H9 (cell line): ENCODE results near the gene FAM78B. TPM values are rescaled to one million over a fixed set of nuclear protein-coding genes. Genes with fewer than 3 reads are reported as not detected.

ENCODE experiments used
- DNase-seq: peaks from one replicate; pipeline ENCODE4 v3.0.0-alpha.2; 2017
- H2AFZ ChIP-seq: one replicate; pipeline ENCODE4 v1.6.1; 2013; ENCODE audit warnings: mild to moderate bottlenecking, low read length, control low read depth, moderate library complexity
- H2AK5ac ChIP-seq: 2 replicates; pipeline ENCODE4 v1.6.1; 2013; ENCODE audit warnings: low read length, control low read depth, mixed read lengths; ENCODE audit not compliant: insufficient read length
- H2BK120ac ChIP-seq: one replicate; pipeline ENCODE4 v1.6.1; 2013; ENCODE audit warnings: low read depth, mild to moderate bottlenecking, low read length, control low read depth, inconsistent platforms; ENCODE audit not compliant: poor library complexity, severe bottlenecking
- H2BK12ac ChIP-seq: 2 replicates; pipeline ENCODE4 v1.6.1; 2013; ENCODE audit warnings: low read length, control low read depth, mixed read lengths, low read depth; ENCODE audit not compliant: insufficient read length
- H2BK15ac ChIP-seq: 2 replicates; pipeline ENCODE4 v1.6.1; 2013; ENCODE audit warnings: low read depth, low read length, control low read depth
- H2BK20ac ChIP-seq: one replicate; pipeline ENCODE4 v1.6.1; 2013; ENCODE audit warnings: low read depth, mild to moderate bottlenecking, low read length, control low read depth, inconsistent platforms; ENCODE audit not compliant: poor library complexity, severe bottlenecking
- H2BK5ac ChIP-seq: 2 replicates; pipeline ENCODE4 v1.6.1; 2013; ENCODE audit warnings: low read length, control low read depth, mixed read lengths; ENCODE audit not compliant: insufficient read length
- H3K14ac ChIP-seq: 2 replicates; pipeline ENCODE4 v1.6.1; 2013; ENCODE audit warnings: low read length, control low read depth; ENCODE audit not compliant: insufficient read depth
- H3K18ac ChIP-seq: 2 replicates; pipeline ENCODE4 v1.6.1; 2013; ENCODE audit warnings: low read depth, mild to moderate bottlenecking, mixed read lengths, low read length, control low read depth; ENCODE audit not compliant: insufficient read length
- H3K23ac ChIP-seq: 2 replicates; pipeline ENCODE4 v1.6.1; 2013; ENCODE audit warnings: low read length, control low read depth, mixed read lengths, low read depth; ENCODE audit not compliant: insufficient read length
- H3K23me2 ChIP-seq: 2 replicates; pipeline ENCODE4 v1.6.1; 2013; ENCODE audit warnings: low read depth, mild to moderate bottlenecking, mixed read lengths, low read length, control low read depth; ENCODE audit not compliant: insufficient read length, poor library complexity, severe bottlenecking
- H3K27ac ChIP-seq: 2 replicates; pipeline ENCODE4 v1.5.1; 2013; ENCODE audit warnings: low read length, control low read depth, mixed read lengths, low read depth; ENCODE audit not compliant: insufficient read length
- H3K27me3 ChIP-seq: 2 replicates; pipeline ENCODE4 v1.6.1; 2013; ENCODE audit warnings: low read length, control low read depth, inconsistent platforms; ENCODE audit not compliant: insufficient read depth
- H3K4ac ChIP-seq: 2 replicates; pipeline ENCODE4 v1.6.1; 2013; ENCODE audit warnings: low read depth, mild to moderate bottlenecking, control low read depth, inconsistent platforms, low read length, moderate library complexity
- H3K4me1 ChIP-seq: 2 replicates; pipeline ENCODE4 v1.6.1; 2013; ENCODE audit warnings: low read length, control low read depth, inconsistent platforms; ENCODE audit not compliant: insufficient read depth
- H3K4me2 ChIP-seq: 2 replicates; pipeline ENCODE4 v1.6.1; 2013; ENCODE audit warnings: low read length, control low read depth, mixed read lengths; ENCODE audit not compliant: insufficient read length, insufficient read depth
- H3K56ac ChIP-seq: 2 replicates; pipeline ENCODE4 v1.6.1; 2013; ENCODE audit warnings: low read depth, mild to moderate bottlenecking, mixed read lengths, low read length, control low read depth; ENCODE audit not compliant: insufficient read length
- H3K79me1 ChIP-seq: 2 replicates; pipeline ENCODE4 v1.6.1; 2013; ENCODE audit warnings: low read depth, mild to moderate bottlenecking, moderate library complexity, low read length, control low read depth, inconsistent platforms; ENCODE audit not compliant: insufficient read depth, poor library complexity, severe bottlenecking
- H3K79me2 ChIP-seq: 2 replicates; pipeline ENCODE4 v1.6.1; 2013; ENCODE audit warnings: low read length, control low read depth, inconsistent platforms; ENCODE audit not compliant: insufficient read depth
- H3K9ac ChIP-seq: 2 replicates; pipeline ENCODE4 v1.6.1; 2013; ENCODE audit warnings: low read length, control low read depth, mixed read lengths; ENCODE audit not compliant: insufficient read length; ENCODE audit errors: extremely low read depth
- H3K9me3 ChIP-seq: one replicate; pipeline ENCODE4 v1.6.1; 2013; ENCODE audit warnings: low read depth, low read length, inconsistent platforms; ENCODE audit not compliant: control insufficient read depth
- H3T11ph ChIP-seq: one replicate; pipeline ENCODE4 v1.6.1; 2013; ENCODE audit warnings: mild to moderate bottlenecking, low read length, control low read depth, inconsistent platforms
- H4K20me1 ChIP-seq: one replicate; pipeline ENCODE4 v1.6.1; 2013; ENCODE audit not compliant: control insufficient read depth, insufficient read length, insufficient read depth
- H4K5ac ChIP-seq: 2 replicates; pipeline ENCODE4 v1.6.1; 2013; ENCODE audit warnings: low read depth, mild to moderate bottlenecking, mixed read lengths, low read length, control low read depth; ENCODE audit not compliant: insufficient read length
- H4K8ac ChIP-seq: replicated peaks from 2 replicates; pipeline ENCODE4 v1.6.1; 2013; ENCODE audit warnings: low read length, control low read depth, mixed read lengths, low read depth; ENCODE audit not compliant: insufficient read length
- H4K91ac ChIP-seq: 2 replicates; pipeline ENCODE4 v1.6.1; 2013; ENCODE audit warnings: low read depth, mild to moderate bottlenecking, moderate library complexity, mixed read lengths, low read length, control low read depth; ENCODE audit not compliant: insufficient read length
- H3K27ac Mint-ChIP-seq, 3 experiments: 2 replicates in 2 of 3; 3 replicates in 1 of 3; pipeline ENCODE4 v1.8.0; 2020 to 2021; ENCODE audit warnings: mixed read lengths in 3 of 3, mild to moderate bottlenecking in 1 of 3, moderate library complexity in 1 of 3
- H3K27me3 Mint-ChIP-seq: 2 replicates; pipeline ENCODE4 v1.8.0; 2021; ENCODE audit warnings: low read depth, mild to moderate bottlenecking, moderate library complexity, mixed read lengths
- H3K36me3 Mint-ChIP-seq, 3 experiments: 2 replicates in 2 of 3; 3 replicates in 1 of 3; pipeline ENCODE4 v1.8.0; 2020 to 2021; ENCODE audit warnings: low read depth in 3 of 3, mixed read lengths in 3 of 3; ENCODE audit not compliant: insufficient read depth in 1 of 3
- H3K4me1 Mint-ChIP-seq, 2 experiments: 2 replicates each; pipeline ENCODE4 v1.8.0; 2020; ENCODE audit warnings: mixed read lengths in 2 of 2
- H3K4me3 Mint-ChIP-seq, 2 experiments: 2 replicates in 1 of 2; 3 replicates in 1 of 2; pipeline ENCODE4 v1.8.0; 2020 to 2021; ENCODE audit warnings: mild to moderate bottlenecking in 2 of 2, mixed read lengths in 2 of 2, moderate library complexity in 1 of 2
- H3K9me3 Mint-ChIP-seq, 2 experiments: 2 replicates in 1 of 2; 3 replicates in 1 of 2; pipeline ENCODE4 v1.8.0; 2020; ENCODE audit warnings: mild to moderate bottlenecking in 2 of 2, mixed read lengths in 2 of 2, moderate library complexity in 1 of 2
- WGBS: extraction: QIAGEN DNeasy Blood & Tissue Kit; methylation state at CpG from one replicate; pipeline ENCODE4 v1.1.7; 2013; ENCODE audit warnings: missing lambda C conversion rate, low lambda C conversion rate, mixed read lengths; ENCODE audit not compliant: insufficient read length; ENCODE audit errors: extremely low coverage; 5-methylcytosine and 5-hydroxymethylcytosine counted together
- total RNA-seq: library from RNA; stranded (reverse); gene quantifications from 2 replicates; pipeline ENCODE4 v1.2.1, GENCODE V29; 2021
- TF ChIP-seq, protein P1 (sequence below): fragments of 200-600 bp; sonication (generic); conservative IDR thresholded peaks from 3 replicates; pipeline ENCODE4 v1.8.0; 2021; ENCODE audit warnings: antibody characterized with exemption, mild to moderate bottlenecking

FAM78B gene
- total RNA-seq, 1 experiment from 2014 or later: 2.3 TPM

DNA sequence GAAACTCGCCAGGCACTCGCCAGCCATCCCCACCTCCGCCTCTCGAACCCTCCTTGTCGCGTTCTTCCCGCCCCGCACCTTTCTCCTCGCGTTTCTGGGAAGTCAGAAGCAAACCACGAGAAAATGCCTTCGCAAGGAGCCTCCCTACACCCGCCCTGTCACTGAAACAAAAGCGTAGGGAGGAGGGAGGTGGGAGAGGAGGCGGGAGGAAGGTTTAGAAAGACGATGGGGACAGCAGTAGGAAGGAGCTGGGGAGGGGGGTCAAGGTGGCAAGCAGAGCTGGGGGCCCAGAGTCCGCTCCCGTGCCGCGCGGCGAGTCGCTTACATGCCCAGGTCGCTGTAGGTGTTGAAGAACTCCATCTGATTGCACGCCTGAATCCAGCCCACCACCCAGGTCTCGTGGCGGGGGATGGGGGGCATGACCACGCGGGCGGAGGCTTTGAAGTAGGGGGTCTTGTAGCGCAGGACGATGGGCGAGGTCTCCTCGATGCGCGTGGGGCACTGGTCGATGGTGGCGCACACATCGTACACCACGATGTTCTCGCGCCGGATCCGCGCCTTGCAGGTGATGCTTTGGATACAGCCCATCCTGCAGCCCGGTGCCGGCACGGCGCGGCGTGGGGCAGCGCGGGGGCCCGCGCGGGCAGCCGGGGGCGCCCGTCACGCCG lies 1.0 kb downstream of the FAM78B start:
- H3K4me3 Mint-ChIP-seq: peak overlapping the region; percentile 75 to 92
- peaks cover 28% of the 10 kb centered on the region in 2 experiments for H3K4me1 Mint-ChIP-seq
- H2BK20ac ChIP-seq: no peak overlapping the region
- no peak overlapping the region for H3K56ac ChIP-seq
- no peaks in the 10 kb centered on the region for H3K79me2 ChIP-seq
- H3K27ac ChIP-seq: no peak overlapping the region
- DNase-seq: peak; percentile 44
- H3K4me2 ChIP-seq: peak overlapping the region; percentile 97
- WGBS: no CpG with 5 or more reads among the region's 61 CpGs
- TF ChIP-seq, protein P1, sequence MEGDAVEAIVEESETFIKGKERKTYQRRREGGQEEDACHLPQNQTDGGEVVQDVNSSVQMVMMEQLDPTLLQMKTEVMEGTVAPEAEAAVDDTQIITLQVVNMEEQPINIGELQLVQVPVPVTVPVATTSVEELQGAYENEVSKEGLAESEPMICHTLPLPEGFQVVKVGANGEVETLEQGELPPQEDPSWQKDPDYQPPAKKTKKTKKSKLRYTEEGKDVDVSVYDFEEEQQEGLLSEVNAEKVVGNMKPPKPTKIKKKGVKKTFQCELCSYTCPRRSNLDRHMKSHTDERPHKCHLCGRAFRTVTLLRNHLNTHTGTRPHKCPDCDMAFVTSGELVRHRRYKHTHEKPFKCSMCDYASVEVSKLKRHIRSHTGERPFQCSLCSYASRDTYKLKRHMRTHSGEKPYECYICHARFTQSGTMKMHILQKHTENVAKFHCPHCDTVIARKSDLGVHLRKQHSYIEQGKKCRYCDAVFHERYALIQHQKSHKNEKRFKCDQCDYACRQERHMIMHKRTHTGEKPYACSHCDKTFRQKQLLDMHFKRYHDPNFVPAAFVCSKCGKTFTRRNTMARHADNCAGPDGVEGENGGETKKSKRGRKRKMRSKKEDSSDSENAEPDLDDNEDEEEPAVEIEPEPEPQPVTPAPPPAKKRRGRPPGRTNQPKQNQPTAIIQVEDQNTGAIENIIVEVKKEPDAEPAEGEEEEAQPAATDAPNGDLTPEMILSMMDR: no peak
- H3K4ac ChIP-seq: no peak overlapping the region
- H2BK12ac ChIP-seq: no peak overlapping the region
- H3K23ac ChIP-seq: no peak overlapping the region
- H3K9me3 ChIP-seq: no peaks in the 10 kb centered on the region
- peak overlapping the region; percentile 59 for H3K14ac ChIP-seq
- no peak overlapping the region for H2BK120ac ChIP-seq
- H2AFZ ChIP-seq: no peak overlapping the region
- H4K5ac ChIP-seq: no peak overlapping the region
- peaks cover 6% of the 10 kb centered on the region; the same call in 1 of the 2 replicates for H3K27me3 ChIP-seq
- no peak overlapping the region for H2BK15ac ChIP-seq
- H2BK5ac ChIP-seq: no peak overlapping the region
- H3K27me3 Mint-ChIP-seq: peaks cover 71% of the 10 kb centered on the region
- H2AK5ac ChIP-seq: no peak overlapping the region
- H3K18ac ChIP-seq: no peak overlapping the region
- H3T11ph ChIP-seq: no peak overlapping the region
- H3K9me3 Mint-ChIP-seq: no peaks in the 10 kb centered on the region; a peak in 1 of 5 replicates
- H3K79me1 ChIP-seq: no peaks in the 10 kb centered on the region
- peaks cover 6% of the 10 kb centered on the region for H3K23me2 ChIP-seq
- peaks cover 5% of the 10 kb centered on the region; the same call in 1 of the 2 replicates for H3K4me1 ChIP-seq
- no peak overlapping the region for H4K8ac ChIP-seq
- H4K91ac ChIP-seq: no peak overlapping the region
- H3K9ac ChIP-seq: peak overlapping the region; percentile 8
- H4K20me1 ChIP-seq: no peaks in the 10 kb centered on the region
- no peaks in the 10 kb centered on the region for H3K36me3 Mint-ChIP-seq
- peak overlapping the region in 1 of 3 experiments; percentile 61; a peak in 1 of 7 replicates for H3K27ac Mint-ChIP-seq
